Stimulated activated CD4-positive, alpha-beta T cell treated with anti-CD3 and anti-CD28 coated beads, Interleukin-15, amount 100 ng/mL, for 1 hour (primary cell): ENCODE results near the gene SEPTIN10.

ENCODE experiments used
- DNase-seq, 2 donors: peaks; one replicate each; pipeline ENCODE4 v3.0.0-alpha.2; 2020; ENCODE audit warnings: low read depth in 1 of 2, low spot score in 1 of 2

Gene SEPTIN10

GRCh38 chr2:109525836-109526235 is 87.9 kb downstream of the SEPTIN10 start:
- DNase-seq = no peak

GRCh38 chr2:109523536-109524361 is 90.0 kb downstream of the SEPTIN10 start:
- no peak for DNase-seq

- DNase-seq = no peak
These were observed 90.6 kb downstream of the SEPTIN10 start for GRCh38 chr2:109523121-109523520.

GRCh38 chr2:109522063-109522374 is 91.7 kb downstream of the SEPTIN10 start:
- no peak for DNase-seq

- no peak for DNase-seq
These were observed 92.3 kb downstream of the SEPTIN10 start for GRCh38 chr2:109521233-109522062.

GRCh38 chr2:109519513-109519912 is 94.3 kb downstream of the SEPTIN10 start:
- DNase-seq = no peak

- DNase-seq = no peak
These were observed 96.5 kb downstream of the SEPTIN10 start for GRCh38 chr2:109517118-109517889.

GRCh38 chr2:109516445-109517117 is 97.2 kb downstream of the SEPTIN10 start:
- no peak for DNase-seq

GRCh38 chr2:109514857-109515256 is 98.9 kb downstream of the SEPTIN10 start:
- no peak for DNase-seq

- no peak for DNase-seq
These were observed 99.8 kb downstream of the SEPTIN10 start for GRCh38 chr2:109513749-109514588.

GRCh38 chr2:109513230-109513629 is 100.5 kb downstream of the SEPTIN10 start:
- DNase-seq = no peak

- DNase-seq = no peak
These were observed 101.7 kb downstream of the SEPTIN10 start for GRCh38 chr2:109512076-109512475.

- DNase-seq = no peak
These were observed 102.6 kb downstream of the SEPTIN10 start for GRCh38 chr2:109511168-109511567.

GRCh38 chr2:109510136-109511028 is 103.4 kb downstream of the SEPTIN10 start:
- DNase-seq = peak; percentile 43 to 59

GRCh38 chr2:109508556-109508955 is 105.2 kb downstream of the SEPTIN10 start:
- DNase-seq = no peak

- no peak for DNase-seq
These were observed 105.9 kb downstream of the SEPTIN10 start for GRCh38 chr2:109507828-109508227.

GRCh38 chr2:109507217-109507616 is 106.5 kb downstream of the SEPTIN10 start:
- no peak for DNase-seq

GRCh38 chr2:109503191-109503590 is 110.6 kb downstream of the SEPTIN10 start:
- no peak for DNase-seq

GRCh38 chr2:109501461-109501860 is 112.3 kb downstream of the SEPTIN10 start:
- DNase-seq = no peak
